Heart left ventricle (tissue), 13 donors: ENCODE results near the gene RPL27A.

Experiments
- POLR2A ChIP-seq, 2 donors: fragments of 450-650 bp; IDR thresholded peaks; one replicate each; pipeline ENCODE4 v1.6.1; 2017; ENCODE audit warnings: antibody characterized with exemption in 2 of 2, mild to moderate bottlenecking in 2 of 2, moderate library complexity in 2 of 2
- TF ChIP-seq, protein P1 (sequence below), 12 donors: fragments of 200-600 bp; sonication (generic) in 4 of 12; IDR thresholded peaks; one replicate each; pipeline versions ENCODE4 v1.5.0 to v1.8.0; 2018 to 2022; ENCODE audit warnings: antibody characterized with exemption in 12 of 12, mild to moderate bottlenecking in 5 of 12
- donor health status: ischemic (EF 13 %, LVEDD 7.1; RV severe dilation, severe dysfunction).
- donor health status: DM: no; HTN: yes; CAD: no.
- donor health status: DM: no; HTN: no; CAD: no.
- donor health status: ischemic (EF 25% LVEDD 6.9; RV normal size, moderate dysfunction).
- donor health status: ischemic (EF 25% LVEDD 5.7; RV mildly dilated, moderate dysfunction).
- donor health status: ischemic (EF 35%, LVEDD 5.7; RV mildly dilated, moderate dysfunction).
- donor health status: nonischemic (EF 11% LVEDD 7.7; RV severe dilation, severe dysfunction).
- donor health status: DM: yes; HTN: yes; CAD: no.
- donor health status: PGD.
- donor health status: ischemic (EF 29% LVEDD 5.4; RV normal size, mild dysfunction).
- donor health status: nonischemic (EF 23%, LVEDD 6.1; RV moderate dilation, normal function).

DNA sequence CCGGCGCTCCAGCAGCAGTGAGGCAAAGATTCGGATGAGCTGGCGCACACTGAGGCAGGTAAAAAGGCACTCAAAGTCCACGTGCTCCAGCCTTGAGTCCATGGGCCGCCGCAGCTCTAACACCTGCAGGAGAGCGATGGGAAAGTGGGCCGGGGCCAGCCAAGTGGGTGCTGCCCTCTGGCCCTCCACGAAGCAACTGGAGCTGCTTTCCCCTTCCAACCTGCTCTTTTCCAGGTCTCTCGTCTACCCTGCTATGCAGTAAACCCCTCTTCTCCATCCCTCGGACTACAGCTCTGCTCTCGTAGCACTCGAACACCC lies 20.0 kb downstream of the RPL27A start:
- TF ChIP-seq, protein P1, sequence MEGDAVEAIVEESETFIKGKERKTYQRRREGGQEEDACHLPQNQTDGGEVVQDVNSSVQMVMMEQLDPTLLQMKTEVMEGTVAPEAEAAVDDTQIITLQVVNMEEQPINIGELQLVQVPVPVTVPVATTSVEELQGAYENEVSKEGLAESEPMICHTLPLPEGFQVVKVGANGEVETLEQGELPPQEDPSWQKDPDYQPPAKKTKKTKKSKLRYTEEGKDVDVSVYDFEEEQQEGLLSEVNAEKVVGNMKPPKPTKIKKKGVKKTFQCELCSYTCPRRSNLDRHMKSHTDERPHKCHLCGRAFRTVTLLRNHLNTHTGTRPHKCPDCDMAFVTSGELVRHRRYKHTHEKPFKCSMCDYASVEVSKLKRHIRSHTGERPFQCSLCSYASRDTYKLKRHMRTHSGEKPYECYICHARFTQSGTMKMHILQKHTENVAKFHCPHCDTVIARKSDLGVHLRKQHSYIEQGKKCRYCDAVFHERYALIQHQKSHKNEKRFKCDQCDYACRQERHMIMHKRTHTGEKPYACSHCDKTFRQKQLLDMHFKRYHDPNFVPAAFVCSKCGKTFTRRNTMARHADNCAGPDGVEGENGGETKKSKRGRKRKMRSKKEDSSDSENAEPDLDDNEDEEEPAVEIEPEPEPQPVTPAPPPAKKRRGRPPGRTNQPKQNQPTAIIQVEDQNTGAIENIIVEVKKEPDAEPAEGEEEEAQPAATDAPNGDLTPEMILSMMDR (IDR thresholded peaks at IDR 0.05): no peak
- no peak for TF ChIP-seq POLR2A (IDR thresholded peaks at IDR 0.05)
